HEK293T (cell line): ENCODE data around the gene STX1B.
A peak's percentile ranks its signal among the peaks of the same experiment; 100 is the strongest.

Experiments
- CTCF ChIA-PET: fragments of 350-600 bp; formaldehyde crosslinking; extraction: SDS; loops from one replicate; lab custom pipeline; 2021; ENCODE audit warnings: antibody characterized with exemption, inconsistent platforms; lab: Yijun Ruan, JAX
- POLR2A ChIA-PET: fragments of 350-600 bp; formaldehyde crosslinking; extraction: SDS; loops from one replicate; lab custom pipeline; 2020; ENCODE audit warnings: antibody characterized with exemption, inconsistent platforms; lab: Yijun Ruan, JAX
- DNase-seq: peaks from one replicate; pipeline ENCODE4 v3.0.0; 2012; ENCODE audit warnings: mixed read lengths; ENCODE audit errors: extremely low spot score
- ARNT ChIP-seq: fragments of 450-650 bp; IDR thresholded peaks from 2 replicates; pipeline ENCODE4 v1.6.1; 2017; ENCODE audit warnings: mild to moderate bottlenecking
- BHLHE40 ChIP-seq: fragments of 450-650 bp; IDR thresholded peaks from 2 replicates; pipeline ENCODE4 v1.6.1; 2016; ENCODE audit warnings: mild to moderate bottlenecking, moderate library complexity, borderline replicate concordance
- CTBP1 ChIP-seq: fragments of 450-650 bp; IDR thresholded peaks from 2 replicates; pipeline ENCODE4 v1.6.1; 2016; ENCODE audit warnings: borderline replicate concordance
- ELF4 ChIP-seq: fragments of 450-650 bp; IDR thresholded peaks from 2 replicates; pipeline ENCODE4 v1.6.1; 2017; ENCODE audit warnings: antibody characterized with exemption
- FOXA1 ChIP-seq: fragments of 450-650 bp; IDR thresholded peaks from 2 replicates; pipeline ENCODE4 v1.6.1; 2016; ENCODE audit warnings: mild to moderate bottlenecking
- FOXK2 ChIP-seq: fragments of 450-650 bp; IDR thresholded peaks from 2 replicates; pipeline ENCODE4 v1.6.1; 2016; ENCODE audit warnings: mild to moderate bottlenecking
- FOXM1 ChIP-seq: fragments of 450-650 bp; IDR thresholded peaks from 2 replicates; pipeline ENCODE4 v1.6.1; 2017; ENCODE audit warnings: mild to moderate bottlenecking, borderline replicate concordance
- HDGF ChIP-seq: fragments of 450-650 bp; IDR thresholded peaks from 2 replicates; pipeline ENCODE4 v1.6.1; 2017; ENCODE audit warnings: antibody characterized with exemption, borderline replicate concordance
- L3MBTL2 ChIP-seq: fragments of 450-650 bp; conservative IDR thresholded peaks from 2 replicates; pipeline ENCODE4 v1.6.1; 2016; ENCODE audit warnings: mild to moderate bottlenecking
- LEF1 ChIP-seq: fragments of 450-650 bp; IDR thresholded peaks from 2 replicates; pipeline ENCODE4 v1.6.1; 2017; ENCODE audit warnings: mild to moderate bottlenecking, borderline replicate concordance
- NFRKB ChIP-seq: fragments of 450-650 bp; IDR thresholded peaks from 2 replicates; pipeline ENCODE4 v1.6.1; 2016; ENCODE audit warnings: mild to moderate bottlenecking, moderate library complexity
- SP1 ChIP-seq: fragments of 450-650 bp; IDR thresholded peaks from 2 replicates; pipeline ENCODE4 v1.6.1; 2017
- SUZ12 ChIP-seq: fragments of 450-650 bp; IDR thresholded peaks from 2 replicates; pipeline ENCODE4 v1.6.1; 2016; ENCODE audit warnings: mild to moderate bottlenecking
- TARDBP ChIP-seq: fragments of 450-650 bp; IDR thresholded peaks from 2 replicates; pipeline ENCODE4 v1.6.1; 2016
- ZNF384 ChIP-seq: fragments of 450-650 bp; IDR thresholded peaks from 2 replicates; pipeline ENCODE4 v1.6.1; 2016
- TF ChIP-seq, protein P1 (sequence below): fragments of 450-650 bp; IDR thresholded peaks from 2 replicates; pipeline ENCODE4 v1.6.1; 2016

STX1B gene

DNA sequence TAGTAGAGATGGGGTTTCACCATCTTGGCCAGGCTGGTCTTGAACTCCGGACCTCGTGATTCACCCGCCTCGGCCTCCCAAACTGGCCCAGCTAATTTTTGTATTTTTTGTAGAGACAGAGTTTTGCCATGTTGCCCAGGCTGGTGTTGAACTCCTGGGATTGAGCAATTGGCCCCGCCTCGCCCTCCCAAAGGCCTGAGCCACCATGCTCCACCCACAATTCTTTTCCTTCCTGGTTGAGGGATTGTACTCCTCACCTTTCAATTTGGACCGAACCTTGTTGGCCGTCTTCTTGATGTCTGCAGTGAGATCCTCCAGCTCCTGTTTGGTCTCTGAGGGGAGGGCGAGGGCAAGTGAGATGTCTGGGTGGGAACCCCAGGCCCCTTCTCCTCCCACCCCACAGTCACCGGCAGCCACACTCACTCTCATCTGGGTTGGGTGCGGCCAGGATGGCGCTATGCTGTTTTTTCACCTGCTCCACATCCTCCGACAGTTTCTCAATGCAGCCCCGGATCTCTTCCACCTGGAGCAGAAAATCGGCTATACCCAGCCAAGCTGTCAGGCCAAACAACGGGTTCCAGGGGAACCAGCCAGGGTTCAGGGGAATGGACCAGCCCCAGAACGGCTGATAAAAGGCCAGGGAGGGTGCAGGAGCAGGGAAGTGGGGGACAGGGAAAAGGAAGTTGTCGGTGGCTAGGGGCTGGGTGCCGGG is 9.6 kb downstream of the STX1B start:
- DNase-seq = no peak
- TF ChIP-seq L3MBTL2 = no peak
- TF ChIP-seq LEF1 = no peak
- TF ChIP-seq ELF4 = no peak
- no peak for TF ChIP-seq NFRKB
- ChIA-PET POLR2A (no interaction called here), CTCF (no interaction called here)

DNA sequence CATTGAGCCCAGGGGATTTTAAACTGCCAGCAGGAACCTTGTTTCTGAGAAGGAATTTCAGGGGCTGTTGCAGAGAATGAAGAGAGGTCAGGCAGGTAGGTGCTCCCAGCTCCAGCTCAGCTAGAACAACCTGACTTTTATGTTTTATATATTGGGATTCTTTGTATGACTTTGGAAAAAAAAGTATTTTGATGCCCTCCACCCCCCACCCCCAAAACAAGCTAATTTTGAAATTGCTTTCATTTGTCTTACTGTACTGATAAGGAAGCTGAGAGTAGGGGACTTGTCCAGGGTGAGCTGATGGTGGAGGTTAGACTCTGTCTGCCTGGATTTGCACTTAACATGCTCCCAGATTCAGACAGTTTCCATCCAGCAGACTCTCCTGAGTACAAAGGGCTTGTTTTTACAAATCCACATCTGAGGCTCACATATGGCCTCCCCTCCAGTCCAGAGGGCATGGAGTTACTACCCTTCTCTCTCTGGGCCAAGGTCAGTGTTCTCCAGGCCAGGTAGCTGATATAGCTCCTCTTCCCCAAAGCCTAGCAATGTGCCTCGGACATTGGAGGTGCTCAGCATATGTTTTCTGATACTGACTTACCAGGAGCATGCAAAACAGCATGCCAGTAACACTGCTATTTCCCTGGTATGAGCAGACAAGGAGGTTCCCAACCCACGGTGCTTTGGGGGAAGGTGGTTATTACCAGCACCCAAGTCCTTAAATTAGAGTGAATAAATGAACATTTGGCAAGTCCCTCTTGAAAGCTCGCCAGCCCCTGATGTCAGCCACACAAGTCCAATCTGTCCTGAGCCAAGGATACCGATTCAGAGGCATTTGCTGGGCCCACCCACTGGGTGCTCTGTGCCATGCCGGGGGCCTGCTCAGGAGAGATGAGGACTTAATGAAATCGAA is 11.3 kb downstream of the STX1B start:
- CTCF ChIA-PET = interaction anchor here (0.6 to 2.3 kb wide), 4 partner anchors 11 to 462 kb away, joined by 3 to 20 read pairs (median 4); partner anchors contain the start of gene HSD3B7
- TF ChIP-seq FOXK2 = no peak
- TF ChIP-seq ZNF384 = no peak
- no peak for TF ChIP-seq L3MBTL2
- no peak for TF ChIP-seq ARNT
- TF ChIP-seq LEF1 = no peak
- no peak for TF ChIP-seq FOXA1
- TF ChIP-seq HDGF = no peak
- TF ChIP-seq FOXM1 = no peak
- TF ChIP-seq BHLHE40 = no peak
- POLR2A ChIA-PET = interaction anchor here (0.7 to 1.6 kb wide), 11 partner anchors 8 to 1026 kb away, joined by 3 to 7 read pairs (median 3); partner anchors contain the start of genes FUS, HSD3B7, STX4 and ZNF646
- DNase-seq = no peak

DNA sequence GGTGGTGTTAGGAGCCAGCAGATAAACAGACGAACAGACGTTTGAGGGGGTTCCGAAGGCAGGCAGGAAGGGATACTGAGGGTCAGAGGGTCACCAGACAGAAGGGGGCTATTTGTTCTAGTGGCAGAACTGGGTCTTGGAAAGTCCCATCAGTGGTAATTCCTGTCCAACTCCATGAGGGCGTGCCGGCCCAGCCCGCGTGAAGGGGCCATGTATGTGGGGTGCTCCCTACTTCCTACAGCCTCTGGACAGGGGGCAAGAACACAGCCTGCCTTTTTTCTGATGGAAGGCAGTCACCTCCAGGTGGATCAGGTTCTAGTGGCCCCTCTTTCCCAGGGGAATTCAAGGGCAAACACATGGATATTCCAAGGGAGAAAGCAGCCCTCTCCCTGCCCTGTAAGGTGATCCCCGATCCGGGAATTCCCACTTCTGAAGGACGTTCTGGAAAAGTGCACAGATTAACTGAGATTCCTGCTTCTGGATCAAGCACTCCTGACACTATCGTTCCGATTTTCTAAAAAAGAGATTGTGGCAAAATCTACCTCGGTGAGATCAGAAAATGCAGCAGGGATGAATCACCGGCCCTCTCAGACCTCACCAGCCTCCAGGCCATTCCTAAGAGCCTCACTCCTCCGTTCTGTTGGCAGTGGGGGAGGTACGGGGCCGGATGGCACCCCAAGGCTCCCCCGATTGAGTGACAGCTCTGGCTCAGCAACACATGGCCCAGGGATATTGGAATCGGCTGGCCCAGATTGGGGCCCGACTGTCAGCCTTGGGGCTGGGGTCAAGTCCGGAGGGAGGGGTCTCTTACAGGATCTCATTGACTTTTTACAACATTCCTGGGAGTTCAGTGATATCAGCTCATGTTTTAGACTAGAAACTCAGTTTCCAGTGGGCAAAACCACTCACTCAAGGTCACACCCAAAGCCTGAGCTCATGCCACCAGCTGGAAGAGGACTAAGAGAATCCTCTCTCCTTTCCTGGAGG is 12.4 kb downstream of the STX1B start:
- 0 out of 2 replicates have a peak, but pooled peaks have one; percentile 5 for TF ChIP-seq L3MBTL2
- TF ChIP-seq CTBP1 = no peak
- ChIA-PET POLR2A (interaction anchor here (0.8 to 1.6 kb wide), 11 partner anchors 10 to 1025 kb away, joined by 3 to 7 read pairs (median 4); partner anchors contain the start of genes FUS, HSD3B7, STX4 and ZNF646), CTCF (interaction anchor here (0.5 to 2.3 kb wide), 6 partner anchors 13 to 1182 kb away, joined by 3 to 20 read pairs (median 4); partner anchors contain the start of gene HSD3B7)
- no peak for DNase-seq

DNA sequence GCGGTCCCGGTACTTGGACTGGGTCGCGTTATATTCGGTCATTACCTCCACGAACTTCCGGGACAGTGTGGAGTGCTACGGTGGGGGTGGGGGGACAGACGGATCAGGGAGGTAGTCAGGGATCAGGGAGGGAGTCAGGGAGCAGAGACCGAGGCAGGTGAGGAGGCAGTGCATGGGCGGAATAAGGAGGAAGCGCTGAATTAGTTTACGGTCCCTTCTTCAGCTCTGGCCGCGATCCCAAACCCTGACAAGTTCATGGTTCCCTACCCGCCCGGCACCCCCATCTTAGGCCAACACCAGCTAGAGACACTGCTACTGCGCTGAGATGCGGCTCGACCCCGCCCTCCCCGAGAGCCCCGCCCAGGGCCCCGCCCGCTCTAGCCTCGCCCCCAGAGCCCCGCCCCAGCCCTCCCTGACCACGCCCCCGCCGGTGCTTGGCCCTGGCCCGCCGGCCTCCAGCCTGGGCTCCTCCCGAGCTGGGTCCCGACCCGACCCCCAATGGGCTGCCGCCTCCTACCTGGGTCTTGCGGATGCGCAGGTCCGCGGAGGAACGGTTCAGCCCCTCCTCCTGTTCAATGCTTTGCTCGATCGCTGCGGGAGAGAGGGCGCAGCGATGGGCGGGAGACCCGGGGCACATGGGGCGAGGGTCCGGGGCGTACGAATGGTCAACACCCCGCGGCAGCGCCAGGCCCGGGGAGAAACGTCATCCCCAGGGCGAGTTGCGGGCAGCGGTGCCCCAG is 13.3 kb downstream of the STX1B start:
- peak; percentile 99 for DNase-seq
- ChIA-PET CTCF (interaction anchor here (0.5 to 1.7 kb wide), 4 partner anchors 12 to 1181 kb away, joined by 3 to 6 read pairs (median 3); partner anchors contain the start of gene HSD3B7), POLR2A (interaction anchor here (0.7 to 1.0 kb wide), 2 partner anchors 15 to 77 kb away, joined by 4 to 6 read pairs; partner anchors contain the start of genes ZNF646 and ZNF668)
- TF ChIP-seq HDGF (no peak), FOXM1 (no peak), SP1 (no peak), BHLHE40 (no peak), SUZ12 (no peak), L3MBTL2 (peak; percentile 82), ELF4 (no peak), TARDBP (no peak), NFRKB (no peak)

DNA sequence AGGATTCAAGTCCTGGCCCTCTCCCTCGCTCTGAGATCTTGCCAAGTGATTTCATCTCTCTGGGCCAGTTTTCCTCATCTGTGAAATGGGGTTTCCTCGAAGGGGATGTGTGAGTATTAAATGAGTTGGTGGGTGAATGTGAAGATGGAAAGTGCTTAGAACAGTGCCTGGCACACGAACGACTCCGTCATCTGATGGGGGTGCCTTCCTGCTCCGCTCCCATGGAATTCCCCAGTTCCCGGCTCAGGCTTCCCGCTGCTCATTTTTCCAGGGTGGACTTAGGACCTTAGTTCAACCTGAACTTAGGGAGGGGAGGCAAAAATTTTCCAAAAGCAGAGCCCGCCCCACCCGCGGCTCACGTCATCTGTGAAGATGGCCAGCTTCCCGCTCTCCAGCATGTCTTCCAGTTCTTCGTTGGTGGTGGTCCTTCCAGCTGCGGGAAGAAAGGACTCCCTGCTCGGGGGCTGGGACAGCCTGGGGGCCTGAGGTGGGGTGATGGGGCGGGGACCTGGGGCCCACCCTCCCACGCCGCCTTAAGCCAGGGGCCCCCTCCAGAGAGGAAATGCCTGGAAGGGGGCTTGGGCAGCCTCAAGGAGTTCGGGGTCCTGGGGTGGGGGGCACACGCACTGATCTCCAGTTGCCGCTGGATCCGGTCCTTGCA is 14.0 kb downstream of the STX1B start:
- ChIA-PET CTCF (interaction anchor here (0.9 to 1.7 kb wide), 2 partner anchors 12 to 55 kb away, joined by 3 to 6 read pairs; partner anchors contain the start of gene HSD3B7), POLR2A (interaction anchor here (0.7 to 1.0 kb wide), 2 partner anchors 16 to 77 kb away, joined by 4 to 6 read pairs; partner anchors contain the start of genes ZNF646 and ZNF668)
- no peak for TF ChIP-seq L3MBTL2
- no peak for TF ChIP-seq SUZ12
- no peak for TF ChIP-seq ARNT
- no peak for TF ChIP-seq NFRKB
- no peak for TF ChIP-seq HDGF
- no peak for TF ChIP-seq ZNF384
- TF ChIP-seq FOXM1 = no peak
- TF ChIP-seq, protein P1, sequence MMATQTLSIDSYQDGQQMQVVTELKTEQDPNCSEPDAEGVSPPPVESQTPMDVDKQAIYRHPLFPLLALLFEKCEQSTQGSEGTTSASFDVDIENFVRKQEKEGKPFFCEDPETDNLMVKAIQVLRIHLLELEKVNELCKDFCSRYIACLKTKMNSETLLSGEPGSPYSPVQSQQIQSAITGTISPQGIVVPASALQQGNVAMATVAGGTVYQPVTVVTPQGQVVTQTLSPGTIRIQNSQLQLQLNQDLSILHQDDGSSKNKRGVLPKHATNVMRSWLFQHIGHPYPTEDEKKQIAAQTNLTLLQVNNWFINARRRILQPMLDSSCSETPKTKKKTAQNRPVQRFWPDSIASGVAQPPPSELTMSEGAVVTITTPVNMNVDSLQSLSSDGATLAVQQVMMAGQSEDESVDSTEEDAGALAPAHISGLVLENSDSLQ = no peak
- TF ChIP-seq BHLHE40 = no peak
- TF ChIP-seq TARDBP = no peak
- no peak for TF ChIP-seq LEF1
- TF ChIP-seq ELF4 = no peak
- TF ChIP-seq FOXA1 = no peak
- no peak for TF ChIP-seq FOXK2
- DNase-seq = no peak
